Measurements from ENCODE around the gene COL1A1. TPM values are rescaled to one million over a fixed set of nuclear protein-coding genes. Genes with fewer than 3 reads are reported as not detected.

Gene COL1A1
- total and polyA plus RNA-seq, 2 of the 13 experiments (the other 11 are each of a cell fraction or from before 2014, with no cell fraction given): 0.05 TPM; not detected in 1

- no peak for TF ChIP-seq HOXA9 (CRISPR knock-in tag; IDR thresholded peaks at IDR 0.05; ENCODE audit: borderline replicate concordance)
- TF ChIP-seq ATF6 (CRISPR knock-in tag; conservative IDR thresholded peaks at IDR 0.05): no peak
- TF ChIP-seq BCLAF1 (IDR thresholded peaks at IDR 0.05): no peak
- no peak for TF ChIP-seq RAD51 (IDR thresholded peaks at IDR 0.05; ENCODE audit: borderline replicate concordance)
- TF ChIP-seq ZNF740 (CRISPR knock-in tag; IDR thresholded peaks at IDR 0.05): no peak
- no peak for TF ChIP-seq ETS1 (CRISPR knock-in tag; IDR thresholded peaks at IDR 0.05)
- peak; percentile 97 for TF ChIP-seq ZNF792 (CRISPR knock-in tag; IDR thresholded peaks at IDR 0.05)
- TF ChIP-seq SRSF4 (IDR thresholded peaks at IDR 0.05; ENCODE audit: low read depth, low read length, poor library complexity, severe bottlenecking): no peak
- TF ChIP-seq ZNF788 (CRISPR knock-in tag; IDR thresholded peaks at IDR 0.05; ENCODE audit: borderline replicate concordance): no peak
- TF ChIP-seq ZNF225 (CRISPR knock-in tag; IDR thresholded peaks at IDR 0.05): no peak
- peak; percentile 55; the same call in 1 of the 2 replicates for TF ChIP-seq KDM2A (CRISPR knock-in tag; IDR thresholded peaks at IDR 0.05; ENCODE audit: borderline replicate concordance, low read depth)
- TF ChIP-seq ZNF629 (CRISPR knock-in tag; conservative IDR thresholded peaks at IDR 0.05): peak; percentile 94
- TF ChIP-seq KAT8 (CRISPR knock-in tag; IDR thresholded peaks at IDR 0.05): no peak
- TF ChIP-seq DZIP1 (CRISPR knock-in tag; IDR thresholded peaks at IDR 0.05): no peak
- TF ChIP-seq ZNF773 (CRISPR knock-in tag; IDR thresholded peaks at IDR 0.05; ENCODE audit: borderline replicate concordance): no peak
- TF ChIP-seq ZNF564 (CRISPR knock-in tag; IDR thresholded peaks at IDR 0.05): no peak
- TF ChIP-seq PLRG1 (conservative IDR thresholded peaks at IDR 0.05): no peak
- TF ChIP-seq ATF2 (CRISPR knock-in tag; IDR thresholded peaks at IDR 0.05): 0 out of 2 replicates have a peak, but pooled peaks have one; percentile 23
- TF ChIP-seq LCORL (IDR thresholded peaks at IDR 0.05): no peak
- TF ChIP-seq LCORL (CRISPR knock-in tag; IDR thresholded peaks at IDR 0.05): 0 out of 2 replicates have a peak, but pooled peaks have one; percentile 44
Measured at GRCh38 chr17:50219939-50220465, 18.6 kb upstream of the COL1A1 start (continued).
